ENCODE results near the gene DRC7.
"Not testable (repeated sequence)": the region's sequence is repeated elsewhere in the genome, so short reads cannot be mapped to it uniquely, and the experiment has no call there.

The DRC7 gene

GRCh38 chr16:57729182-57729484 lies 34.5 kb downstream of the DRC7 start:
- ChIA-PET CTCF (no interaction called here), POLR2A (no interaction called here)
- DNase-seq (ENCODE audit: extremely low spot score): no peak
- TF ChIP-seq BHLHE40 (IDR thresholded peaks at IDR 0.05; ENCODE audit: borderline replicate concordance) (no peak), L3MBTL2 (conservative IDR thresholded peaks at IDR 0.05) (no peak), CTBP1 (IDR thresholded peaks at IDR 0.05; ENCODE audit: borderline replicate concordance) (no peak), ELF4 (IDR thresholded peaks at IDR 0.05) (no peak), FOXM1 (IDR thresholded peaks at IDR 0.05; ENCODE audit: borderline replicate concordance) (no peak), FOXK2 (IDR thresholded peaks at IDR 0.05) (no peak), SP1 (IDR thresholded peaks at IDR 0.05) (no peak), HDGF (IDR thresholded peaks at IDR 0.05; ENCODE audit: borderline replicate concordance) (no peak)

GRCh38 chr16:57729852-57730251 lies 35.2 kb downstream of the DRC7 start:
- DNase-seq (ENCODE audit: extremely low spot score); CTCF ChIA-PET; POLR2A ChIA-PET: not testable (repeated sequence)

GRCh38 chr16:57730771-57731730 lies 36.4 kb downstream of the DRC7 start:
- ChIA-PET CTCF (interaction anchor here (1.4 kb wide), 1 partner anchor 81 kb away, joined by 3 read pairs; no protein-coding TSS in a partner anchor), POLR2A (no interaction called here)
- no peak for TF ChIP-seq ELF4 (IDR thresholded peaks at IDR 0.05)
- DNase-seq (ENCODE audit: extremely low spot score): no peak

GRCh38 chr16:57732037-57732436 lies 37.4 kb downstream of the DRC7 start:
- POLR2A ChIA-PET: no interaction called here
- DNase-seq (ENCODE audit: extremely low spot score): no peak
- CTCF ChIA-PET: interaction anchor here (1.4 kb wide), 1 partner anchor 82 kb away, joined by 3 read pairs; no protein-coding TSS in a partner anchor
- TF ChIP-seq ELF4 (IDR thresholded peaks at IDR 0.05): no peak
- no peak for TF ChIP-seq SP1 (IDR thresholded peaks at IDR 0.05)
- TF ChIP-seq CTBP1 (IDR thresholded peaks at IDR 0.05; ENCODE audit: borderline replicate concordance): no peak
- TF ChIP-seq SUZ12 (IDR thresholded peaks at IDR 0.05): no peak
- no peak for TF ChIP-seq L3MBTL2 (conservative IDR thresholded peaks at IDR 0.05)
- no peak for TF ChIP-seq ARNT (IDR thresholded peaks at IDR 0.05)
- no peak for TF ChIP-seq HDGF (IDR thresholded peaks at IDR 0.05; ENCODE audit: borderline replicate concordance)

GRCh38 chr16:57732714-57733113 lies 38.1 kb downstream of the DRC7 start:
- CTCF ChIA-PET: no interaction called here
- no peak for DNase-seq (ENCODE audit: extremely low spot score)
- POLR2A ChIA-PET: no interaction called here
- no peak for TF ChIP-seq CTBP1 (IDR thresholded peaks at IDR 0.05; ENCODE audit: borderline replicate concordance)
- TF ChIP-seq BHLHE40 (IDR thresholded peaks at IDR 0.05; ENCODE audit: borderline replicate concordance): no peak

GRCh38 chr16:57734308-57734924 lies 39.8 kb downstream of the DRC7 start:
- CTCF ChIA-PET: interaction anchor here (1.3 kb wide), 1 partner anchor 85 kb away, joined by 3 read pairs; no protein-coding TSS in a partner anchor
- peak; percentile 36 for DNase-seq (ENCODE audit: extremely low spot score)
- POLR2A ChIA-PET: interaction anchor here (1.0 to 1.8 kb wide), 5 partner anchors 13 to 393 kb away, joined by 3 to 8 read pairs (median 4); no protein-coding TSS in a partner anchor
- no peak for TF ChIP-seq ELF4 (IDR thresholded peaks at IDR 0.05)
- TF ChIP-seq NFRKB (IDR thresholded peaks at IDR 0.05): no peak

- ChIA-PET POLR2A (interaction anchor here (0.6 to 1.8 kb wide), 32 partner anchors 9 to 395 kb away, joined by 3 to 13 read pairs (median 4); partner anchors contain the start of gene ZNF319), CTCF (interaction anchor here (0.5 to 1.3 kb wide), 4 partner anchors 84 to 364 kb away, joined by 3 read pairs; no protein-coding TSS in a partner anchor)
- TF ChIP-seq ELF4 (IDR thresholded peaks at IDR 0.05) (peak; percentile 78), L3MBTL2 (conservative IDR thresholded peaks at IDR 0.05) (peak; percentile 84), ZNF384 (IDR thresholded peaks at IDR 0.05) (no peak), FOXK2 (IDR thresholded peaks at IDR 0.05) (no peak), NFRKB (IDR thresholded peaks at IDR 0.05) (peak; percentile 74), LEF1 (IDR thresholded peaks at IDR 0.05; ENCODE audit: borderline replicate concordance) (no peak), SP1 (IDR thresholded peaks at IDR 0.05) (peak; percentile 69), HDGF (IDR thresholded peaks at IDR 0.05; ENCODE audit: borderline replicate concordance) (no peak), PKNOX1 (IDR thresholded peaks at IDR 0.05) (peak; percentile 75), SUZ12 (IDR thresholded peaks at IDR 0.05) (no peak), FOXM1 (IDR thresholded peaks at IDR 0.05; ENCODE audit: borderline replicate concordance) (0 out of 2 replicates have a peak, but pooled peaks have one; percentile 71)
- DNase-seq (ENCODE audit: extremely low spot score): peak; percentile 97
Measured at GRCh38 chr16:57734925-57735754, 40.5 kb downstream of the DRC7 start.
